NOMO-1 treated with dmso at 0.1 percent for 144 hours (cell line): ENCODE measurements around the gene KIF23.

ENCODE experiments used
- DNase-seq: peaks from one replicate; lab custom pipeline; 2025; ENCODE audit not compliant: unreplicated experiment; lab: John Stamatoyannopoulos, UW

Gene KIF23

DNA sequence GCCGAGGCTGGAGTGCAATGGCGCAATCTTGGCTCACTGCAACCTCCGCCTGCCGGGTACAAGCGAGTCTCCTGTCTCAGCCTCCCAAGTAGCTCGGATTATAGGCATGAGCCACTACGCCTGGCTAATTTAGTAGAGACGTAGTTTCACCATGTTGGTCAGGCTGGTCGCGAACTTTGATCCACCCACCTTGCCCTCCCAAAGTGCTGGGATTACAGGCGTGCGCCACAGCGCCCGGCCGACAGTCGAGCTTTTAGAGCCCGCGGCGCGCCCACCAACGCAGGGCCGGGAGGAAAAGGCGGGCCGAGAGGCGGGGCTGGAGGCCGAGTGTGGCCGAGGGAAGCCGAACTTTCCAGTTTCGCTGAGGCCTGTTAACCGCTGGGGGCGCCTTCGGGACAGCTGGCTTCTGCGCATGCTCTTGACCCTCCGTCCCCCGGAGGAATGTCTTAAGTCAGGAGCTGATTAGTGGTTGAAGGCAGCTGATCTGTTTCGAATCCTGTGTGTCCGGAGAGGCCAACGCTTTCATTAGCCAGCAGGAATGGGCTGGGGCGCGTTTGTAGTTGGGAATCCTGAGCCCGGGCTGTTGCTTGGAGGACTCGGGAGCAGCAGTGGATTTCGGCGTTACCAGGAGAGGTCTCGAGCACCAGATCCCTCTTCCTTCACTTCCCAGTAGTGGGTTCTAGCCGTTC lies 48.5 kb downstream of the KIF23 start:
- peak; percentile 95 for DNase-seq

DNA sequence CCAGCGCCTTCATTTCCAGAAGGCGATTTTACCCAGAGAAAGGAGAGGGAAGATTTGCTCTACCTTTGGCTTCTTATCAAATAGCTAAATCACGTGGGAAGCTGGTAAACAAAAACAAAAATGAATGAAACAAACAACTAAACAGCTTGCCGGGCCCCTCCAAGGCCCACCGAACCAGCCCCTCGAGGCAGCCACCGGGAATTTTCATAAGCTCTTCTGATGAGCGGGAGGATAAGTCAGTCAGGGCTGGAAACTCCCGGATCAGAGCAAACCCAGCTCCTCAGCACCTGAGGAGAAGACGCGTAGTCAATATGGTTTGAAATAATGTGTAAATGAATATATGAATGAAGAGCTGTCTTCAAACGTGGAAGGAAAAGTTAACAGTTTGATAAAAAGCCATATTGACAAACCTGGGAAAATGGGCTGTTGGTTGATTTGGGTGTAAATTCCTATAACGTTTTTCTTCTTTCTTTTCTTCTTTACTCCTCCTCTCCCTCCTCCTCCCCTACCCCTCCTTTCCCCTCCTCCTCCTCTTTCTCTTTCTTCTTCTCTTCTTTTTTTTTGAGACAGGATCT lies 49.1 kb downstream of the KIF23 start:
- DNase-seq, result no peak

- DNase-seq, result no peak
Measured at GRCh38 chr15:69465253-69465652, 51.1 kb downstream of the KIF23 start.

DNA sequence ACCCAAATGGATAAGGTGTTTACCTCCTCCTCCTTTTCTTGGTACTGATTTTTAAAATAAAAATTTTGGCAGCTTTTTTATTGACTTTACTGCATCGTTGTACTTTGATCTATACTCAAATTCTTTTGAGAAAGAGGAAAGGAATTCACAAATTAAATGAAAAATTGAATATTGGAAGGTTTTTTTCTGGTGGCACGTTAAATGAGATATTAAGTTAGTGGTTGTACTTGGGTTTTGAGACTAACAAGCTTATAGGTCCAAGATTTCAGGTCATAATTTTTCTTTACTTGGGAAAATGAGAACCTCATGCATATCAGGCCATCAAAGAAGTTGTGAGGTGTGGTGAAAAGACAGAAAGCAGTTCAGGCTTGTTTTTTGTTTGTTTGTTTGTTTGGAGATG lies 52.6 kb downstream of the KIF23 start:
- no peak for DNase-seq

DNA sequence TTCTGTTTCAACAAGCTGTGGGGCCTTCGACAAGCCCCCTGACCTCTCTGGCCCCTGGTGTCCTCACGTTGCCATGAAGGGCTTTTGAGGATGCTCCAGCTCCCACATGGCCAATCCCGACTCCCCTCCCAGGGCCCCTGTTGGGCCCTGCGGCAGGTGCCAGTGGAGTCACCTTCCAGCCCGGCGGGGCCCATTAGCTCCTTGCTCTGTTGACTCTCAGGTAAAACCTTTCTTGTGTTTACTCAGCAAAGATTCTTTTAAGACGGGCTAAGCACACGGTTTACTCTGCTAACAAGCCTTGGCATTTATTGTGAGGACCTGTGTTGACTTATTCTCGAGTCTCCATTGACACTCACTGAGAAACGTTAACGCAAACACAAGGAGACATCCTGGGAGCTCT lies 53.5 kb downstream of the KIF23 start:
- no peak for DNase-seq

- DNase-seq, result no peak
Measured at GRCh38 chr15:69468241-69469121, 54.3 kb downstream of the KIF23 start.

- DNase-seq, result no peak
Measured at GRCh38 chr15:69469467-69470201, 55.5 kb downstream of the KIF23 start.

DNA sequence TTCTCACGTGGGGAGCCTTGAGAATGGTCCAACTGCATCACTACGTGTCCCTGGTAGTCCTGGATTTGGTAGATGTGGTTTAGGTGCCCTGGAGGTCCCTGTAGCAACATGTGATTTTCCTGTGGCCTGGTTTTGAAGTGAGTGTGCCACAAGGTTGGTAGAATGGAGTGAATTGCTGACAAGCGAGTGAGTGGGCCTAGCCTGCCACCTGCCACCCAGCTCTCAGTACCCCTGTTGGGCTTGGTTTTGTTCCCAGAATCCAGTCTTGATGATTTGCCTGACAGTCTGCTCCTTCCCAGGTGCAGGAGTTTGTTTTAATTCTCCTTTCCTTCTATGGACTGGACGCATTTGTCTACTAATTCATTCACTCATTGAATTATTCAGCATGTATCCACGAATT lies 57.9 kb downstream of the KIF23 start:
- no peak for DNase-seq

GRCh38 chr15:69472562-69472961 lies 58.4 kb downstream of the KIF23 start:
- DNase-seq, result no peak

- DNase-seq, result no peak
Measured at GRCh38 chr15:69474291-69474690, 60.1 kb downstream of the KIF23 start.

GRCh38 chr15:69474846-69475455 lies 60.8 kb downstream of the KIF23 start:
- no peak for DNase-seq

DNA sequence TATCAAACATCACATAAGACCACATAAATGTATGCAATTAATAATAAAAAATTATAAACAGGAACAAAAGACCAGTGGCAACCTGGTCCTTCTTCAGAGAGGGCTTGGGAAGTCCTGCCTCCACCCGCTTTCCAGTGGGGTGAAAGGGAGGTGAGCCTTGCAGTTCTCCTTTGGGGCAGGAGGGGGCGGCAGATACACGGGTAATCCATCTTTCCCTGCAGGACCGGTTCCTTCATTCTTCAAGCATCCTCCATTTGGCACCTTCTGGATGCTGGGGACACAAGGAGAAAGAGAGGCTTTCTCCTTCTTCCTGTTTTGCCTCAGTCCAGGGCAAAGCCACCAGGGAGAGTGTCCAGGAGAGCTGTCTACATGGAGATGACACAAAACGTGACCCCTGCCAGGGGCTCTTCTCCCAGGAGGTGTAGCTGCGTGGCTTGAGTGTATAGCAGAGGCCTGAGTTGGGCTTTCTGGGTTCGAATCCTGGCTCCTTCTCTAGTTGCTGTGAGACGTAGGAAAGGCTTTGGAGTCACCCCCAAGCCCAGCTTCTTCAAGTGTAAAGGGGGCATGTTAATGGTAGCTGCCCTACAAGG lies 61.7 kb downstream of the KIF23 start:
- DNase-seq, result peak; percentile 53

DNA sequence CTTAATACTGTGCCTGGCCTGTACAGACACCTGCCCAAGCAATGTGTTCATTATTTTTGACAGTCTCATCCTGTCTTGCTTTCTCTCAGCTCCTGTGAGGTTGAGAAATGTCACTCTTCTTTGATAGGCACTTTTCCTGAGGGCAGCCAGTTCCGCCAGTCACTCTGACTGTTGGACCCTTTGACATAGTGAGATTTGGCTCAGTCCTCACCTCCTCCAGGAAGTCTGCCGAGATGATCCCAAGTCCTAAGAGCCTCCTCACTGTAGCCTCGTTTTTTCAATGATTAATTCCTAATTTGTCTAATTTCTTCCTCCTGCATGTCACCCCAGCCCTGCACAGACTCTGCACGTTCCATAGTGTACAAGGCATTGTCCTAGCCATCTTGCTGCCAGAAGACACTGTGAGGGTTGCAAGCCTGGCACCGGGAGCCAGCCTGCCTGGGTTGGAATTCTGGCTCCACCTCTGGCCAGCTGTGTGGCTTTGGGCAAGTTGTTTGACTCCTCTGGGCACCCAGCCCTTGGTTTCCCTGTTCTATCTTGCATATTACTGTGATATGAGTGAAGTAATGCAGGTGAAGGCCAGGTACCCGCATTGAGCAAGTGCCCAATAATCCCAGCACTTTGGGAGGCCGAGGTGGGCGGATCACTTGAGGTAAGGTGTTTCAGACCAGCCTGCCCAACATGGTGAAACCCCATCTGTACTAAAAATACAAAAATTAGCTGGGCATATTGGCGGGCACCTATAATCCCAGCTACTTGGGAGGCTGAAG lies 62.7 kb downstream of the KIF23 start:
- DNase-seq, result no peak

GRCh38 chr15:69478259-69478781 lies 64.2 kb downstream of the KIF23 start:
- peak; percentile 7 for DNase-seq

GRCh38 chr15:69479081-69479480 lies 64.9 kb downstream of the KIF23 start:
- no peak for DNase-seq

- DNase-seq, result no peak
Measured at GRCh38 chr15:69479971-69480370, 65.8 kb downstream of the KIF23 start.

DNA sequence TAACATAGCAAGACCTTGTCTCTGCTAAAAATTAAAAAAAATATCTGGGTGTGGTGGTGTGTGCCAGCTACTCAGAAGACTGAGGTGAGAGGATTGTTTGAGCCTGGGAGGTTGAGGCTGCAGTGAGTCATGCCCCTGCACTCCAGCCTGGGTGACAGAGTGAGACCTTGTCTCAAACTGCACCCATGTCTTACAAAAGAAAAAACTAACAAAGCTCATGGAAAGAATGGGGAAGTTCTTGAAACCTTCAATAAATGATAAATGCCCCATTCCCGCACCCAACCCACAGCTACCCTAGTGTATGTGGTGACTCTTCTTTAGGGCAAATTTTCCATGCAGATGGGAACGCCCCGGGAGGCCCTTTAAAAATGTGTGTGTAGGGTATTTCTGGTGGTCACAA lies 66.8 kb downstream of the KIF23 start:
- no peak for DNase-seq

- no peak for DNase-seq
Measured at GRCh38 chr15:69482686-69483256, 68.6 kb downstream of the KIF23 start.

GRCh38 chr15:69484837-69485236 lies 70.7 kb downstream of the KIF23 start:
- no peak for DNase-seq
